ENCODE results near the gene IL1A. TPM values are rescaled to one million over a fixed set of nuclear protein-coding genes. Genes with fewer than 3 reads are reported as not detected.

IL1A gene
- total and polyA plus RNA-seq, 2 donors (not counting 3 experiments of a cell fraction or from before 2014, with no cell fraction given) = 0.29 to 1.4 TPM

DNA sequence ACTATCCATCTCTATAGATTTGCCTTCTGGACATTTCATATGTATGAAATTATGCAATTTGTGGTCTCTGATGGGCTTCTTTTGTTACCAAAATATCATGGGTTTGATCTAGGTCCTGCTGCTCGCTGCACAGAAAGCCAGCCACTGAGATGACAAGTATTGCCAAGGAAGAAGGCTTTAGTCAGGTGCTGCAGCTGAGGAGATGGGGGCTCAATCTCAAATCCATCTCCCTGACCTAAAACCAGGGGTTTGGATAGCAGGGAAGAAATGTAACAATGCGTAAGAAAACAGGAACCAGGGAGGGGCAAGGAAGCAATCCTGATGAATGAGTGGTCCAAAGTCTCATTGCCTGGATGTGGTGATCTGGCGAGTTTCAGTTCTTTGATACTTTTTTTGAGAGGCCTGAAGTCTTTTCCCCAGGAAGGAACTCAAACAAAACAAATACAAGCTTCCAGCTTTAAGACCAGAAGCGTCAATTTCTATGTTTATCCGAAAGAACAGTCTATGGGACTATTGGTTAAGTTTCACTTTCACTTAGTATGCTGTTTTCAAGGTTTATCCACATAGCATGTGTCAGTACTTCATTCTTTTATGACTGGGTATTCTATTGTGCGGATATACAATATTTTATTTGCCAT, 16.5 kb downstream of the IL1A start:
- Histone ChIP-seq H3K27me3 (ENCODE audit: control insufficient read depth in 2 of 2, insufficient read depth in 2 of 2, low read length in 2 of 2) (no peaks in the 10 kb centered on the region), H3K4me2 (ENCODE audit: insufficient read depth, low read length) (peak overlapping the region; percentile 86), H3K27ac (ENCODE audit: insufficient read depth, low read depth, low read length) (peak overlapping the region; percentile 40), H3K36me3 (ENCODE audit: control insufficient read depth in 2 of 2, extremely low read depth in 1 of 2, insufficient read depth in 2 of 2, low read length in 2 of 2) (no peaks in the 10 kb centered on the region), H2AFZ (ENCODE audit: low read depth, low read length) (peak overlapping the region; percentile 87), H3K4me3 (replicated peaks in 1 of 3; ENCODE audit: insufficient read depth in 1 of 3, low read depth in 1 of 3, low read length in 3 of 3) (peak overlapping the region in 2 of 3 experiments; percentile 17 to 47), H3K79me2 (ENCODE audit: control insufficient read depth, insufficient read depth, low read length) (peaks cover 14% of the 10 kb centered on the region), H3K9ac (replicated peaks; ENCODE audit: extremely low read depth, insufficient read depth, low read length) (peak overlapping the region; percentile 26), H3K4me1 (ENCODE audit: control insufficient read depth, extremely low read depth, insufficient read depth, low read length) (peaks cover 14% of the 10 kb centered on the region), H3K9me3 (replicated peaks; ENCODE audit: control insufficient read depth, insufficient read depth, low read length) (no peaks in the 10 kb centered on the region), H4K20me1 (replicated peaks; ENCODE audit: control insufficient read depth, extremely low read depth, insufficient read depth, low read length) (no peaks in the 10 kb centered on the region), H3K9me1 (replicated peaks; ENCODE audit: control insufficient read depth, extremely low read depth, insufficient read depth, low read length) (no peaks in the 10 kb centered on the region)
- POLR2A ChIA-PET = interaction anchor here (0.7 kb wide), 1 partner anchor 37 kb away, joined by 5 read pairs; no protein-coding TSS in a partner anchor
- no peak for TF ChIP-seq JUN (IDR thresholded peaks at IDR 0.05; ENCODE audit: borderline replicate concordance, insufficient read depth, insufficient read length, low read depth)
- TF ChIP-seq CTCF (IDR thresholded peaks at IDR 0.05; ENCODE audit: extremely low read depth in 1 of 2, insufficient read depth in 1 of 2, low read depth in 1 of 2, low read length in 2 of 2) = no peak
- no peak for TF ChIP-seq MYC (IDR thresholded peaks at IDR 0.05; ENCODE audit: low read depth, low read length)
- no peak for TF ChIP-seq POLR2A (IDR thresholded peaks at IDR 0.05; ENCODE audit: low read depth, low read length)
- no peak for TF ChIP-seq POLR2AphosphoS5 (IDR thresholded peaks at IDR 0.05; ENCODE audit: insufficient read depth, low read depth, low read length)
- no peak for TF ChIP-seq GATA2 (IDR thresholded peaks at IDR 0.05; ENCODE audit: insufficient read depth, insufficient read length, low read depth, low read length)
- no peak for TF ChIP-seq FOS (IDR thresholded peaks at IDR 0.05; ENCODE audit: borderline replicate concordance, insufficient read depth, low read length)
- no peak for TF ChIP-seq MAX (IDR thresholded peaks at IDR 0.05; ENCODE audit: insufficient read depth, insufficient read length)
- no peak for TF ChIP-seq EZH2 (IDR thresholded peaks at IDR 0.05; ENCODE audit: borderline replicate concordance, low read depth, low read length, severe bottlenecking)
- no TSS peak for BruUV-seq (replicated peaks)
- DNase-seq (ENCODE audit: low read depth, low spot score) (peak; percentile 25), FAIRE-seq (peak; percentile 33)
- dilution Hi-C loops (cut with MboI; ENCODE audit: extremely low pct_ligation_motif_present, low sequenced_read_pairs) (loop anchor here (25.0 kb wide), 1 partner anchor 169 kb away; no protein-coding TSS in a partner anchor), intact Hi-C loops (cut with micrococcal nuclease) (no loop called here)
- CTCF ChIA-PET = interaction anchor here (1.1 to 2.2 kb wide), 5 partner anchors 17 to 174 kb away, joined by 3 to 9 read pairs (median 4); partner anchors contain the start of gene IL1A

Data from endothelial cell of umbilical vein (primary cell).